Body of pancreas (tissue), 4 donors: ENCODE measurements around the gene IFTAP.

Experiments used
- CTCF ChIP-seq, 7 experiments: fragments of 450-650 bp in 4 of 7; fragments of 200-600 bp in 3 of 7; sonication (generic) in 3 of 7; IDR thresholded peaks; one replicate each; pipeline ENCODE4 v1.5.1; 2016 to 2019; ENCODE audit warnings: antibody characterized with exemption in 7 of 7
- POLR2A ChIP-seq, 3 donors: fragments of 450-650 bp; IDR thresholded peaks; one replicate each; pipeline ENCODE4 v1.6.1; 2016; ENCODE audit warnings: antibody characterized with exemption in 3 of 3, mild to moderate bottlenecking in 2 of 3

- TF ChIP-seq CTCF (IDR thresholded peaks at IDR 0.05) (no peak), POLR2A (IDR thresholded peaks at IDR 0.05) (no peak)
These were observed 36.3 kb upstream of the IFTAP start for GRCh38 chr11:36557991-36558390.
